ENCODE data around the gene NR4A1.

NR4A1 gene

GRCh38 chr12:52035926-52036325, 15.3 kb upstream of the NR4A1 start:
- TF ChIP-seq CTCF (IDR thresholded peaks at IDR 0.05; ENCODE audit: low read length, missing control alignments): no peak
- H3K4me3 ChIP-seq (replicated peaks; ENCODE audit: low read depth, low read length): no peak overlapping the region
- DNase-seq (ENCODE audit: low read depth): no peak

GRCh38 chr12:52036587-52037171, 14.6 kb upstream of the NR4A1 start:
- DNase-seq (ENCODE audit: low read depth): peak; percentile 82

GRCh38 chr12:52037248-52037861, 13.9 kb upstream of the NR4A1 start:
- H3K4me3 ChIP-seq (replicated peaks; ENCODE audit: low read depth, low read length): peak overlapping the region; percentile 64
- peak; percentile 60 for DNase-seq (ENCODE audit: low read depth)
- no peak for TF ChIP-seq CTCF (IDR thresholded peaks at IDR 0.05; ENCODE audit: low read length, missing control alignments)

More at GRCh38 chr12:52036587-52037171, 14.6 kb upstream of the NR4A1 start:
- TF ChIP-seq CTCF (IDR thresholded peaks at IDR 0.05; ENCODE audit: low read length, missing control alignments): no peak
- peak overlapping the region; percentile 38 for H3K4me3 ChIP-seq (replicated peaks; ENCODE audit: low read depth, low read length)

- TF ChIP-seq CTCF (IDR thresholded peaks at IDR 0.05; ENCODE audit: low read length, missing control alignments): no peak
- DNase-seq (ENCODE audit: low read depth): peak; percentile 53
These were observed 12.8 kb upstream of the NR4A1 start for GRCh38 chr12:52038447-52038846.

GRCh38 chr12:52041035-52041434, 10.2 kb upstream of the NR4A1 start:
- TF ChIP-seq CTCF (IDR thresholded peaks at IDR 0.05; ENCODE audit: low read length, missing control alignments): no peak
- no peak for DNase-seq (ENCODE audit: low read depth)
- no peak overlapping the region for H3K4me3 ChIP-seq (replicated peaks; ENCODE audit: low read depth, low read length)

More at GRCh38 chr12:52038447-52038846, 12.8 kb upstream of the NR4A1 start:
- no peak overlapping the region for H3K4me3 ChIP-seq (replicated peaks; ENCODE audit: low read depth, low read length)

- peak; percentile 65 for DNase-seq (ENCODE audit: low read depth)
- no peak overlapping the region for H3K4me3 ChIP-seq (replicated peaks; ENCODE audit: low read depth, low read length)
- no peak for TF ChIP-seq CTCF (IDR thresholded peaks at IDR 0.05; ENCODE audit: low read length, missing control alignments)
These were observed 9.5 kb upstream of the NR4A1 start for GRCh38 chr12:52041695-52042123.

Measured in fibroblast of pulmonary artery (primary cell).